Upper lobe of right lung (tissue), 1 donor: ENCODE results near the gene ANG. TPM values are rescaled to one million over a fixed set of nuclear protein-coding genes. Genes with fewer than 3 reads are reported as not detected.
"Not testable (repeated sequence)": the region's sequence is repeated elsewhere in the genome, so short reads cannot be mapped to it uniquely, and the experiment has no call there.

Experiments used
- ATAC-seq: fragments of 200-7000 bp; cut with Tn5 transposase; one replicate; pipeline ENCODE4 v1.9.1; 2020; ENCODE audit warnings: mild to moderate bottlenecking, moderate library complexity
- DNase-seq: peaks from one replicate; pipeline ENCODE4 v3.0.0-alpha.2; 2020
- H3K27ac ChIP-seq: fragments of 200-600 bp; one replicate; pipeline ENCODE4 v1.8.0; 2022
- H3K27me3 ChIP-seq: fragments of 200-600 bp; one replicate; pipeline ENCODE4 v1.8.0; 2022; ENCODE audit warnings: mild to moderate bottlenecking
- H3K36me3 ChIP-seq: fragments of 200-600 bp; one replicate; pipeline ENCODE4 v1.8.0; 2022
- H3K4me1 ChIP-seq: fragments of 200-600 bp; one replicate; pipeline ENCODE4 v1.8.0; 2022
- H3K4me3 ChIP-seq: fragments of 200-600 bp; one replicate; pipeline ENCODE4 v1.8.0; 2022; ENCODE audit warnings: mild to moderate bottlenecking
- H3K9me3 ChIP-seq: fragments of 200-600 bp; one replicate; pipeline ENCODE4 v1.8.0; 2022
- intact Hi-C: fragments of 100-400 bp; cut with DNase I; formaldehyde crosslinking; loops from one replicate; pipeline ENCODE4 v1.11.0; 2022
- total RNA-seq: library from RNA; stranded (reverse); fragmentation: NEBNext Ultra II Directional; extraction: Animal tissue kit (Norgen Biotek cat#: 25700); gene quantifications from one replicate; pipeline ENCODE4 v1.2.1, GENCODE V29; 2021
- TF ChIP-seq, protein P1 (sequence below): fragments of 200-600 bp; IDR thresholded peaks from one replicate; pipeline ENCODE4 v1.8.0; 2022; ENCODE audit warnings: antibody characterized with exemption
- donor health status: DM: no; HTN: yes; CAD: no; lungs with severe emphysema.

Gene ANG
- total RNA-seq, 1 donor from 2014 or later: 28.1 TPM

DNA sequence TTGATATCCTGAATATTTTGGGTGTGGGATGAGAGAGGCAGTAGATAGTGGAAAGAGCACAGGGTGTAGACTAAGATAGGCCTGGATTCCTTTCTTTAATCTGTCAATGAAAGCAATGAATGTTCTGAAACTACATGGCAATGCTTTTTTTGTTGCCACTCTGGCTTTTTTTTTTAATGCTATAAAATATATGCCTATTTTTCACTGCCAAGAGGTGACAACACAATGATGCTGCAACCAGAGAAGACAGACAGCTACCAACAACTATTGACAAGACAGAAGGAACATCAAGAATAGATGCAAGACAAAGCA is 9.4 kb downstream of the ANG start:
- intact Hi-C loops: loop anchor here (5.0 kb wide), 1 partner anchor 159 kb away; no protein-coding TSS in a partner anchor
- Histone ChIP-seq H3K4me3 (no peak overlapping the region), H3K4me1 (no peaks in the 10 kb centered on the region), H3K9me3 (no peaks in the 10 kb centered on the region), H3K36me3 (peaks cover 13% of the 10 kb centered on the region), H3K27ac (no peak overlapping the region), H3K27me3 (no peaks in the 10 kb centered on the region)
- DNase-seq (no peak), ATAC-seq (no peak)
- TF ChIP-seq, protein P1, sequence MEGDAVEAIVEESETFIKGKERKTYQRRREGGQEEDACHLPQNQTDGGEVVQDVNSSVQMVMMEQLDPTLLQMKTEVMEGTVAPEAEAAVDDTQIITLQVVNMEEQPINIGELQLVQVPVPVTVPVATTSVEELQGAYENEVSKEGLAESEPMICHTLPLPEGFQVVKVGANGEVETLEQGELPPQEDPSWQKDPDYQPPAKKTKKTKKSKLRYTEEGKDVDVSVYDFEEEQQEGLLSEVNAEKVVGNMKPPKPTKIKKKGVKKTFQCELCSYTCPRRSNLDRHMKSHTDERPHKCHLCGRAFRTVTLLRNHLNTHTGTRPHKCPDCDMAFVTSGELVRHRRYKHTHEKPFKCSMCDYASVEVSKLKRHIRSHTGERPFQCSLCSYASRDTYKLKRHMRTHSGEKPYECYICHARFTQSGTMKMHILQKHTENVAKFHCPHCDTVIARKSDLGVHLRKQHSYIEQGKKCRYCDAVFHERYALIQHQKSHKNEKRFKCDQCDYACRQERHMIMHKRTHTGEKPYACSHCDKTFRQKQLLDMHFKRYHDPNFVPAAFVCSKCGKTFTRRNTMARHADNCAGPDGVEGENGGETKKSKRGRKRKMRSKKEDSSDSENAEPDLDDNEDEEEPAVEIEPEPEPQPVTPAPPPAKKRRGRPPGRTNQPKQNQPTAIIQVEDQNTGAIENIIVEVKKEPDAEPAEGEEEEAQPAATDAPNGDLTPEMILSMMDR: no peak

DNA sequence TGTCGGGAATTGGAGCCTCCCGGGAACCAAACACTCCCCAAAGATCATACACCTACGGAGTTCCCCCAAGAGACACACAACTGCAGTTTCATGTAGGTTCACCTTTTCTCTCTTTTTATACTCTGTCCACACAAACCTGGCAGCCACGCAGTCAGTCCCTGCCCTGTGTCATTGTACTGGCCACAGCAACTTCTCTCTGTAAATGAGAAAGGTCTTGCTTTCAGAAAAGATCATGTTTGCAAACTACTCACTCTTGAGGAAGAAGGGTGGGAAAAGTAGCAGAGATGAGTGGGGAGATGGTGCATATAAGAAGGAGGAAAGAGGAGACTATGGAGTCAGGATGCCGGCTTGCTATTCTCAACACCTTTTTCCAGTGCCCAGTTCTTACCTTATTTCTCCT is 10.4 kb downstream of the ANG start:
- H3K9me3 ChIP-seq: no peaks in the 10 kb centered on the region
- H3K36me3 ChIP-seq: peaks cover 6% of the 10 kb centered on the region
- H3K4me1 ChIP-seq: no peaks in the 10 kb centered on the region
- H3K27ac ChIP-seq: no peak overlapping the region
- no peaks in the 10 kb centered on the region for H3K27me3 ChIP-seq
- ATAC-seq (no peak), DNase-seq (no peak)
- TF ChIP-seq, protein P1: no peak
- intact Hi-C loops: loop anchor here (5.0 kb wide), 1 partner anchor 158 kb away; no protein-coding TSS in a partner anchor
- H3K4me3 ChIP-seq: no peak overlapping the region

DNA sequence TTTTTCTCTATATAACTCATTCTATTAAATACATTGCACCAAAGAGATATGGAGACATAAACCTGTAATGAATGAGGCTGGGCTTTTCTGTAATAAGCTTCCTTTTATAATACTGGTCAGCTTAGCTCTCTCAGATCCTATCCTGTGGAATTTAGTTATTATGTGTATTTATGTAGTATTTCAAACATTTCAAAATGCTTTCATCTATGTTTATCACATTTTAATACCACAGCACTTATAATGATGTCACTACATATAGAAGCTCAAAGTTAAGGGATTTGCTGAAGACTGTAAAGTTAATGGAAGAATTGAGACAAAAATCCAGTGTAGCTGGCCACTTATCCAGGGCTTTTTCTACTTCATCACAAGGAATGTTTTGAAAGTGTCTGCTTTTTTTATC is 11.4 kb downstream of the ANG start:
- H3K27me3 ChIP-seq: no peaks in the 10 kb centered on the region
- DNase-seq (no peak), ATAC-seq (no peak)
- H3K9me3 ChIP-seq: no peaks in the 10 kb centered on the region
- TF ChIP-seq, protein P1: no peak
- no peaks in the 10 kb centered on the region for H3K4me1 ChIP-seq
- peaks cover 5% of the 10 kb centered on the region for H3K36me3 ChIP-seq
- H3K4me3 ChIP-seq: no peak overlapping the region
- H3K27ac ChIP-seq: no peak overlapping the region
- intact Hi-C loops: loop anchor here (5.0 kb wide), 1 partner anchor 157 kb away; no protein-coding TSS in a partner anchor

DNA sequence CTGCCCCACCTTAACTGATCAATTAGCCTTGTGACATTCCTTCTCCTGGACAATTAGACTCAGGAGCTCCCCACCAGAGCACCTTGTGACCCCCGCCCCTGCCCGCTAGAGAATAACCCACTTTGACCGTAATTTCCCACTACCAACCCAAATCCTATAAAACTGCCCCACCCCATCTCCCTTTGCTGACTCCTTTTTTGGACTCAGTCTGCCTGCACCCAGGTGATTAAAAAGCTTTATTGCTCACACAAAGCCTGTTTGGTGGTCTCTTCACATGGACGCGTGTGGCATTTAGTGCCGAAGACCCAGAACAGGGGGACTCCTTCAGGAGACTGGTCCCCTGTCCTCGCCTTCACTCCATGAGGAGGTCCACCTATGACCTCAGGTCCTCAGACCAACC is 12.4 kb downstream of the ANG start:
- intact Hi-C loops, H3K4me3 ChIP-seq, DNase-seq, H3K9me3 ChIP-seq, H3K27ac ChIP-seq, H3K27me3 ChIP-seq, ATAC-seq, H3K36me3 ChIP-seq, H3K4me1 ChIP-seq: not testable (repeated sequence)

DNA sequence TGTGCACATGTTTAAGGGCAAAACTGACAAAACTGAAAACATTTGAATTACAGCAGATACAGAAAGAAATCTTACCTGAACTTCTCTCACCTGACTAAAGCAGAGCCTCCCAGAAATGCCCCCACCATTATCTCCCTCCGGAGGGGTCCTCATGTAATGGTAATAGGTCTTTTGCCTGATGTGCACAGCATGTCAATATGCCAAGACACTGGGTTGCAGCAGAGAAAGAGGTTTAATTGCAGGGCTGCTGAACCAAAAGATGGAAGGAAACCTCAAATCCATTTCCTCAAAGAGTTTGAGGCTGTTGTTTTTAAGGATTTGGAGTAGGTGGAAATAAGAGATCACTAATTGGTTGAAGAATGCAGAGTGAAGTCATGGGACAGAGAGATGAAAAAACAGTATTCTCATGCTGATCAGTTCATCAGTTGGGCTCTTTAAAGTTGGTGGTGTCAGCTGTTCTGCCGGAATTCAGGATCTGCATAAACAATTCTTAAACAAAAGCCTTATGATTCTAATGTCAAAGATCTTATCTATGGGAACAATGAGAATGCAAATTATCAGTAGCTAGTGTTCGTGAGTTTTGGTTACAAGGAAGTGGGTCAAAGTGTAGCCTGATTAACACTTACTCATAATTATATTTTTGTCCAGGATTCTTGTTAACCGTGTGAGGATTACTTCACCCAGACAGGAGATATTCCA is 18.2 kb downstream of the ANG start:
- peak overlapping the region; percentile 78 for H3K27ac ChIP-seq
- no peak for ATAC-seq
- no peak for DNase-seq
- no peaks in the 10 kb centered on the region for H3K27me3 ChIP-seq
- no peaks in the 10 kb centered on the region for H3K9me3 ChIP-seq
- peaks cover 10% of the 10 kb centered on the region for H3K4me1 ChIP-seq
- TF ChIP-seq, protein P1: no peak
- no peaks in the 10 kb centered on the region for H3K36me3 ChIP-seq
- intact Hi-C loops: no loop called here
- H3K4me3 ChIP-seq: no peak overlapping the region

DNA sequence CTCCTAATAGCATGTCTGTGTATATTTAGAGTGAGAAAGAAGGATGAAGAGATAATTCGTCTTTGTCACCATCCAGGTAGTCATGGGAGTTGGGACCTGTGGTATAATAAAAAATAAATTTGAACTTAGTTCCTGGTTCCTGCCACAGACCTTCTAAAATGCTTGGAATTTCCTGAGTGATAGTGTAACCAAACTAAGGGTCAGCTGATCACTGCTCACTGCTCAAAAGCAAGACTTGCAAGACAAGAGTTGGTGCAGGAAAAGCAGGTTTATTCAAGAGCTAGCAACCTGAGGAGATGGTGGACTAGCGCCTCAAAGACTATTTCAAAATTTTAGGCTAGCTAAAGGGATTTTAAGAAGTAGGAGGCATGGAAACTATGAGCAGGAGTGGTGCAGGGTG is 19.1 kb downstream of the ANG start:
- ATAC-seq (peak; percentile 84), DNase-seq (no peak)
- Histone ChIP-seq H3K4me1 (peaks cover 10% of the 10 kb centered on the region), H3K27ac (peak overlapping the region; percentile 78), H3K9me3 (no peaks in the 10 kb centered on the region), H3K36me3 (no peaks in the 10 kb centered on the region), H3K4me3 (no peak overlapping the region), H3K27me3 (no peaks in the 10 kb centered on the region)
- TF ChIP-seq, protein P1: no peak
- intact Hi-C loops: no loop called here
